Measurements from ENCODE around the gene TMEM212.

TMEM212 gene

DNA sequence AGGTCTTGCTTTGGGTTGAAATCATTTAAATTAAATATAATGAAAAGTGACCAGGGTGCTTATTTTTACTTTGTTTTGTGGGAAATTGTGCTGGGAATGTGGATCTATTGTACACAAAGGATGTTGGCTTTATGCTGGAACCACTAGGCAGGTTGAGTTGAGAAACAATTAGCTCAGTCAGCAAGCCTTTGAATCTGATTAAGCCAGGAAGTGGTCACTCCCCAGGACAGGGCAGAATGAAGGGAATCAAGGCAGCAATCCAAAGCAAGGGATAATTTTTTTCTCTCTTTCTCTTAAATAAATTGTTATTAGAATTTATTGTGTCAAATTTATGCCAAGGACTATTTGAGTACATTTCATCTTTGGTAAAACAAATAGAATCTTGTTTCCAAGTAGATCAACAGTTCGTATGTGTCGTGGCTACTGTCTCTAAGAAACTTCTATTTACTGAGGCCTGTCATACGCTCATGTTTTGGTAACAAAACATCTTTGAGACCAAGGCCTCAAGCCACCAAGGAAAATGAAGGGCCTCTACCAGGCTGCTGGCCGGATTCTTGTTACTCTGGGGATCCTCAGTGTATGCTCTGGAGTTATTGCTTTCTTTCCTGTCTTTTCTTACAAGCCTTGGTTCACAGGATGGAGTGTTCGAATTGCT is at the start of gene TMEM212:
TMEM212 (plus strand) TSS at position 486 of the 655 bp plus-strand sequence; CDS start at position 521, 35 bp downstream.
- TF ChIP-seq GATA2 (IDR thresholded peaks at IDR 0.05; ENCODE audit: low read depth, low read length) (no peak), GATA3 (IDR thresholded peaks at IDR 0.05; ENCODE audit: low read depth, low read length) (no peak)

DNA sequence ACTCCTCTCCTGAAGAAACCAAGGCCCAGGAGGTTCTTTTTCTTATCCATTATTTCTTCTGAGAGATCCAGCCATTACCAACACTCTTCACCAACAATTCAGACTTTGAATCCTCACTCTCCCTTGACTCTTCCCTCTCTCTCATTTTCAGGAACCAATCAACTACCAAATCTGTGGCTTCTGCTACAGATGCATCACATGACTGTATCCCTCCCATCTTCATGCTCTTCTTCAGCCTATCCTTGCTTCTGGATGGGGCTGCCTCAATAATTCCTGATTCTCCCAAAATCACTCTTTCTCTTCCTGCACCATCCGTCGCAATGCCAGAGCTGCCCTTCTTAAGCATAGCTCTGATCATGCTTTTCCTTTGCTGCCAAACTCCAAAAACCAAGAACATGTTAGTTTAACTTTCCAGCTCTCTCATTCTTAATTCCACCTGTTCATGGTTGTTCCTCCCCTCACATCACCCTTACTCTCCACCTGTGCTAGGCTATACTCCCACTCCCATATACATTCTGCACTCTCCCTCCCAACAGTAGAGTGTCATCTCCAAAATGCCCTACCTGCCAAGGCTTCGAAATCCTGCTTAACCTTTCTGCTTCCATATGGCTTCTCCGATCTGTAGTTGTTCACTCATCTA is 46.4 kb upstream of the TMEM212 start:
- no peak for TF ChIP-seq GATA3 (IDR thresholded peaks at IDR 0.05; ENCODE audit: low read depth, low read length)
- TF ChIP-seq GATA2 (IDR thresholded peaks at IDR 0.05; ENCODE audit: low read depth, low read length), result no peak

DNA sequence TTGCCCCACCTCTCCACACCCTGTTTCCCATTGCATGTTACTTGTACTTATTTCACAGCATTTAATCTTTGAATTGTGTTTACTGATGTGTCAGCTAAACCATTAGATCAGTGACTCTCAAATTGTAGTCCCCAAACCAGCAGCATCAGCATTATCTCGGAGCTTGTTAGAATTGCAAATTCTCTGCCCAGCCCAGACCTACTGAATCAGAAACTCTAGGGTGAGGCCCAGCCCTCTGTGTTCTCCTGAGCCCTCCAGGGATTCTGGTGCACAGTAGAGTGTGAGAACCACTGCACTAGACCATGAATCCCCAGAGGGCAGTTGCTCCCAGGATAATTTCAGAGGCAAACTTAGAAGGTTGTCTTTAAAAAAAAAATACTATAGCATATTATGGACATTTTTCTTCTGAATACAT is 45.9 kb upstream of the TMEM212 start:
- TF ChIP-seq GATA2 (IDR thresholded peaks at IDR 0.05; ENCODE audit: low read depth, low read length) (no peak), GATA3 (IDR thresholded peaks at IDR 0.05; ENCODE audit: low read depth, low read length) (no peak)

DNA sequence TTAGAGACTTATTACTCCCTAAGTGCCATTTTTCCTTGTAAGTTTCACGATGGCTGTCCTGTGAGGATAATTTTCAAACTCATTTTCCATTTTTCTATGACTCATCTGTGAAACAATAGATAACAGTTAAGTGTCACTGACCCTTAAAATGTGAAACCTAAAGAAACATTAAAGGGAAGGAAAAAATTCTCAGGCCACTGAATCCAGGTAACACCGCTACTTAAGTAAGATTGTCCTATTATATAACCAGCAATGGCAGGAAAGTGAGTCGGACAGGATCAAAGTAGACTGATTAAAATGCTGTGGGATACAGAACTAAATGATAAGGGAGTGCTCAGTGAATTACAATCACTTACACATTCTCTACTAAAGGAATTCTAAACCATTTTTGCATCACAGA is 45.3 kb upstream of the TMEM212 start:
- TF ChIP-seq GATA3 (IDR thresholded peaks at IDR 0.05; ENCODE audit: low read depth, low read length), result no peak
- no peak for TF ChIP-seq GATA2 (IDR thresholded peaks at IDR 0.05; ENCODE audit: low read depth, low read length)

DNA sequence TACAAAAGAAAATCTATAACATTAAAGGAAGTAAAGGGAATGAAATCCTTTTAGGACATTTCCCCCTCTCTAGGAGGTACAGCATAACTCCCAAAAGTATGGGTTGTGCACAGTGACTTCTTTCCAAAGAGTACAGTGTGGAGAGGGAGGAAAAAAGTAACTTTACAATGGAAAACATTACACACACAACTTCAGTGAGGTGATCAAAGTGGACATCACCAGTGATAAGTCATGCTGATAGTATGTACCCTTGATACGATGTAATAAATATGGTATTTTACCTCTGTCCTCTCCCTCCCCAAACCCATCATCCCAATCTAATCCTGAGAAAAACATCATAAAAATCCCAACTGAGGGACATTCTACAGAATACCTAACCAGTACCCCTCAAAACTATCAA is 43.6 kb upstream of the TMEM212 start:
- TF ChIP-seq GATA3 (IDR thresholded peaks at IDR 0.05; ENCODE audit: low read depth, low read length) (no peak), GATA2 (IDR thresholded peaks at IDR 0.05; ENCODE audit: low read depth, low read length) (no peak)

DNA sequence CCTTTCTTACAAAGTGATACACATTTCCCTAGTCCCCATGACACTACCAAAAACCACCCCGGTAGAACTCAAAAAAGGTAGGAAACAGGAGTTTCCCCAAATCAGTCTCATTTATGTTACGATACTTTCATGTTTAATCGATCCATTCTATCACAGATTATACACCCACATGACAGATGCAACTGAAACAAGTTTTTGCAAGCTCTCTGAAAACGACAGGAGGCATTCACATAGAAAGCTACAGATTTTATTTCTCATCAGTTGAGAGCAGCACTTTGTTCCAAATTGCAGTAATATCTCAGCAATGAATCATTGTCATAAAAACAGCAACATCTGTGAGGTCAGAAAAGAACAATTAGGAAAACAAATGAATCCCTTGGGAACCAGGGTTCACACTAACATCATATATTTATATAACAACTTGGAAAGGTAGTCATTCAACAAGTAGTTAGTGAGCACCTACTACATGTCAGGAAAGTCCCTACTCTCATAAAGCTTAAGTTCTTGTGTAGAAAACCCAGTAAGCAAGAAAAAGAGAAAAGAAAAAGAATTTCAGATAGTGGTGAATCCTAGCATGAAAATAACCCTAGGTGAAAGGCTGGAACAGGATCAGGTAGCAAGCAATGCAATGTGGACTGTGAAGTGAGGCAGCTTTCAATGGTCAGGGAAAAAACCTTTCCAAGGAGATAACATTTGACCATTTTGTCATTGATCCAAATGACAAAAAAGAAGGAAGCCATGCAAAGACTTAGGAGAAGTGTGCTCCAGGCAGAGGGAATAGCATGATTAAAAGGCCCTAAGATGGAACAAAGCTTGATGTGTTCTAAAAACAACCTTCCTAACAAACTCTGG is 41.2 kb upstream of the TMEM212 start:
- no peak for TF ChIP-seq GATA3 (IDR thresholded peaks at IDR 0.05; ENCODE audit: low read depth, low read length)
- no peak for TF ChIP-seq GATA2 (IDR thresholded peaks at IDR 0.05; ENCODE audit: low read depth, low read length)

DNA sequence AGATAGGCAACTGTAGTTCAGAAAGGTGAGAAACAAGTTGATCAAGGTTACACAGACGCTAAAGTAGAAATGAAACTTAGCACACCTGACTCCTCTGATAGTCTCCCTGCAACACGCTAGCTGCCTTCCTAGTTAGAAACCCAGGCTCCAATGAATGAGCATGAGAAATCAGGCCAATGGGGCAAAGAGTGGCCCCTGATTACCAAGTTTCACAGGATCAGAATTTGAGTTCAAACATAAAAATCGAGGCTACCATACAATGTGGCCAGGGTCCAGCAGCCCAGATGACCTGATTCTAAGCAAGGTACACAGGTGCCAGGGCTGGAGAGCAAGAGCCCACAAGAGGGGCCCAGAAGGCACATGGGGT is 40.6 kb upstream of the TMEM212 start:
- TF ChIP-seq GATA3 (IDR thresholded peaks at IDR 0.05; ENCODE audit: low read depth, low read length) (no peak), GATA2 (IDR thresholded peaks at IDR 0.05; ENCODE audit: low read depth, low read length) (no peak)

DNA sequence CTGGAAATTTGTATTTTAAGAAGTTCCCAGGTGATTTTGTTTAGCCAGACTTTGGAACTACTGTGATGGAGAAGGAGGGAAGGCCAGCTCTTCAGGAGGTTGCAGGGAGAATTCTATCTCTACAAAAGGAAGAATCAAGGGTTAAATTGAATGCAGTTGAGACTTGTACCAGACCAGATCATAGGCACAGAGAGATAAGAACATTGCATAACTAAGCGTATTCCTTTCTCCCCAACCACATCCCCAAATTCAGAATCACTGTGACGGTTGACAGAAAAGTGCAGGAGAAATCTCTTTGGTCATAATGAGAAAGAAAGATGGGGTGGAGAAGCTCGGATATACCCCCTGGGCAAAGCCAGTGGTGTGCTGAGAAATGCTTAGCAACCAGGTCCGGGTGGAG is 40.1 kb upstream of the TMEM212 start:
- TF ChIP-seq GATA3 (IDR thresholded peaks at IDR 0.05; ENCODE audit: low read depth, low read length) (no peak), GATA2 (IDR thresholded peaks at IDR 0.05; ENCODE audit: low read depth, low read length) (no peak)

DNA sequence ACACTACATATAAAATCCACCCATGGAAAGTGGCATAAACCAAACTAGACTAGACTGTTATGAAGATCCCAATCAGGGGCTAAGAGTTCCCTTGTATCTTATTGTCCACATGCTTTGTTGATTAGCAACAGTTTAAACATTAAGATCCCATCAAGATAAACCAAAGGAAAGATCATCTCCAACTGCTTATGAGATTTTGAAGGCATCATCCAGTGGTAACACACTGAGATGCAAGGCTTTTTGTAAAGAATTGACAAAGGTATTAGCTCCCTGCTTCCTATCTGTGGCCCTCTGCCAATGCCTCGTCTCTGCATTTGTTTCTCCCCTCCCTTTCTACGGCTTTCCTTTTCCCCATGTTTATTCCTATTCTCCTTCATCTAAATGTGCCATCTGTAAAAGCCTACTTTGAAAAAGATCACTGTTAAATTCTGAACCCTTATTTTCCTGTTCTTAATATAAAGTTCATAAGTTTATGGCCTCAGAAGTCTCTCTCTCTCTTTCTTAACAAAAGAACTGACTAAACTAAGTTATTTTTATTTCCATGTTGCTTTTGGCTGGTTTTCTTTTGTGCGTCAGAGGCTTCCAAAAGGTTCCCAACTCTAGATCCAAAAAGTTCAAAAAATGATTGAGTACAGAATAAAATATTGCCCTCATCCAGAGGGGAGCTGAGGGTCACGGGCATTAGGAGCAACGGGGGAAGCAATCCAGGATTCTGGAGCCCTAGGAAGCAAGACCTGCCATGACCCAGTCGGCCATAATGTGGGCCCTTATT is 38.3 kb upstream of the TMEM212 start:
- TF ChIP-seq GATA2 (IDR thresholded peaks at IDR 0.05; ENCODE audit: low read depth, low read length), result no peak
- TF ChIP-seq GATA3 (IDR thresholded peaks at IDR 0.05; ENCODE audit: low read depth, low read length), result no peak

DNA sequence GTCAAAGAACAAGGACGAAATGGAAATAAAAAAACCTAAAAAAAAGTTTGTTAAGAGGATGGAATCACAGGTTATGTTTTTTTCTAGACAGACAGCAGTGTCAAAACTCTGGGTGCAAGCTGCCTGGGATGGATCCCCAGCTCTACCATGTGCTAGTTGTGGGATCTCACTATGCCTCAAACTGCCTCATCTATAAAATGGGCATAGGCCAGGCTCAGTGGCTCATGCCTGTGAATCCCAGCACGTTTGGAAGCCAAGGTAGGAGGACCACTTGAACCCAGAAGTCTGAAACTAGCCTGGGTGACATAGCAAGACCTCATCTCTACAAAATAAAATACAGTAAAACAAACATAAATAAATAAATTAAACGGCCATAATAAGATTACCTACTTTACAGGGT is 37.5 kb upstream of the TMEM212 start:
- TF ChIP-seq GATA3 (IDR thresholded peaks at IDR 0.05; ENCODE audit: low read depth, low read length), result no peak
- TF ChIP-seq GATA2 (IDR thresholded peaks at IDR 0.05; ENCODE audit: low read depth, low read length), result no peak

DNA sequence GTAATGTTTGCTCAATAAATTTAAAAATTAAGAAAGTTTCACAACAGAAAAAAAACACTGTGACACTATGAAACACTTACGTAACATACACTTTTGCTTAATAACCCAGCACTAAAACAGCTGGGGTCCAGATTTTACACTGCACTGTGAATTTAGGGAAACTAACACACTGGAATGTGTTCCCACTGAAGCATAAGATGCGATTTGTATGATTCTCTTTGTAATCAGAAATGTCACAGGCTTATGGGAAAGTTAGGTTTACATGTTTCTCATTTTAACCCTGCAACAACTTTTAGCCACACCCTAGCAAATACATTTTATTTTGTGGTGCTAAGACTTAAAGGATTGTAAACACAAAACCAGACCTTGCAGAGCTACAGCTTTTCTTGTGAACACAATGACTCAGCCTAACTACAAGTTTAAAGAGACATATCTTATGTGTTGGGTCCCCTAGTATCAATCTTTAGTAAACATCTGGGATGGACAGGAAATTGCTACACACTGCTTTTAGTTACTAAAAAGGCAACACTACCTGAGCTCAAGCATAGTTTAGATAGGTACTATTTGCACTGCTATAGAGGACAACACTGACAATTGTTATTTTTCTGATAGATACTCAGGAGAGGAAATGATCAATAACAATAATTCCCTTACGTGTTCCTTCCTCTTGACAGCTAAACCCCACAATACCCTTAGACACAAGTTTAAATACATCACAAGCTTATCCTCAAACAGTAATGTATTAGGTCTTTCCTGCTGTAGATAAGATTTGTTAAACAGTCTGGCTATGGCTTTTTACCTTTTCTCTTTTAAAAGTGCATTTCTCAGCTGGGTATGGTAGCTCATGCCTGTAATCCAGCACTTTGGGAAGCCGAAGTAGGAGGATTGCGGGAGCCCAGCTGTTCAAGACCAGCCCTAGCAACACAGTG is 36.7 kb upstream of the TMEM212 start:
- TF ChIP-seq GATA3 (IDR thresholded peaks at IDR 0.05; ENCODE audit: low read depth, low read length) (no peak), GATA2 (IDR thresholded peaks at IDR 0.05; ENCODE audit: low read depth, low read length) (no peak)

DNA sequence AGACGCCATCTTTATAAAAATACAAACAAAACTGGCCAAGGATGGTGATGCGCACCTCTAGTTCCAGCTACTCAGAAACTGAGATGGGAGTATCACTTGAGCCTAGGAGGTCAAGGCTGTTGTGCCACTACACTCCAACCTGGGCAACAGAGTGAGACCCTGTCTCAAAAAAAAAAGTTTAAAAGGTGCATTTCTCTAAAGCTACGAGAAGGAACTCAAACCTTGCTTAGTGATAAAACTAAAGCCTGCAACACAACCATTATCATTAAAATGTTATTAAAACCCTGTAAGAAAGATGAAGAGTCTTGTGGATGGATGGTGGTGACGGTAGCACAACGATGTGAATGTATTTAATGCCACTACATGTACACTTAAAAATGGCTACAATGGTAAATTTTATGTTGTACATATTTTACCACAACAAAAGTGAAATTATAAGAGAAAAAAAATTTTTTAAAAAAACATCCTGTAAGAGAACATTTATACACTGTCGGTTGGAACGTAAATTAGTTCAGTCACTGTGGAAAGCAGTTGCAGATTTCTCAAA is 35.9 kb upstream of the TMEM212 start:
- TF ChIP-seq GATA3 (IDR thresholded peaks at IDR 0.05; ENCODE audit: low read depth, low read length), result no peak
- no peak for TF ChIP-seq GATA2 (IDR thresholded peaks at IDR 0.05; ENCODE audit: low read depth, low read length)

DNA sequence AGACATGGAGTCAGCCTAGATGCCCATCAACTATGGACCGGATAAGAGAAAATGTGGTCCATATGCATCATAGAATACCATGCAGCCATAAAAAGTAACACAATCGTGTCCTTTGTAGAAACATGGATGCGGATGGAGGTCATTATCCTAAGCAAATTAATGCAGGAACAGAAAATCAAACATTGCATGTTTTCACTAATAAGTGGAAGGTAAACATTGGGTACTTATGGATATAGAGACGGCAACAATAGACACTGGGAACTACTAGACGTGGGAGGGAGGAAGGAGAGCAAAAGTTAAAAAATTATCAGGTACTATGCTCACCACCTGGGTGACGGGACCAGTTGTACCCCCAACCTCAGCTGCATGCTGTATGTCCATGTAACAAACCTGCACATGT is 35.3 kb upstream of the TMEM212 start:
- TF ChIP-seq GATA3 (IDR thresholded peaks at IDR 0.05; ENCODE audit: low read depth, low read length) (no peak), GATA2 (IDR thresholded peaks at IDR 0.05; ENCODE audit: low read depth, low read length) (no peak)

Measured in SH-SY5Y (cell line).